Muscle of arm (tissue), 12 donors: ENCODE measurements around the gene ICAM5. TPM values are rescaled to one million over a fixed set of nuclear protein-coding genes. Genes with fewer than 3 reads are reported as not detected.

Experiments used
- DNase-seq: peaks from one replicate; pipeline ENCODE4 v3.0.0-alpha.2; 2013
- polyA plus RNA-seq, 12 donors: library from polyadenylated mRNA; unstranded; fragments of 120-200 nt; gene quantifications; one replicate each; pipeline ENCODE4 v1.2.1, GENCODE V29; 2013; ENCODE audit not compliant: insufficient read length in 12 of 12

Gene ICAM5
- polyA plus RNA-seq, 12 donors, result 0.05 to 1.1 (median 0.13) TPM; not detected in 7

GRCh38 chr19:10292206-10292788, 2.5 kb downstream of the ICAM5 start:
- no peak for DNase-seq

- DNase-seq, result no peak
Observed at GRCh38 chr19:10292789-10293636, 3.3 kb downstream of the ICAM5 start.

GRCh38 chr19:10293637-10294367, 4.0 kb downstream of the ICAM5 start:
- no peak for DNase-seq

GRCh38 chr19:10294368-10294697, 4.6 kb downstream of the ICAM5 start:
- DNase-seq, result no peak

GRCh38 chr19:10295305-10295846, 5.6 kb downstream of the ICAM5 start:
- no peak for DNase-seq

GRCh38 chr19:10295847-10296591, 6.3 kb downstream of the ICAM5 start:
- no peak for DNase-seq

- DNase-seq, result no peak
Observed at GRCh38 chr19:10299545-10300458, 10.1 kb downstream of the ICAM5 start.

GRCh38 chr19:10305139-10305806, 15.5 kb downstream of the ICAM5 start:
- no peak for DNase-seq

GRCh38 chr19:10306327-10306726, 16.6 kb downstream of the ICAM5 start:
- DNase-seq, result no peak

GRCh38 chr19:10309423-10309822, 19.7 kb downstream of the ICAM5 start, which contains the start of gene ZGLP1:
Gene ZGLP1 (minus strand): TSS chr19:10309815.
- DNase-seq, result no peak

- DNase-seq, result peak; percentile 88
Observed at GRCh38 chr19:10315335-10316214, 25.8 kb downstream of the ICAM5 start, which contains the start of gene FDX2. Gene FDX2 (minus strand): TSS chr19:10316015. CDS start chr19:10315996, 19 bp downstream.

- DNase-seq, result no peak
Observed at GRCh38 chr19:10316229-10317044, 26.7 kb downstream of the ICAM5 start.

GRCh38 chr19:10317045-10317856, 27.5 kb downstream of the ICAM5 start:
- no peak for DNase-seq

- DNase-seq, result no peak
Observed at GRCh38 chr19:10317857-10318462, 28.2 kb downstream of the ICAM5 start.

GRCh38 chr19:10318807-10319682, 29.3 kb downstream of the ICAM5 start:
- DNase-seq, result no peak
